Urinary bladder (tissue), 4 donors: ENCODE results near the gene BCCIP. TPM values are rescaled to one million over a fixed set of nuclear protein-coding genes. Genes with fewer than 3 reads are reported as not detected.

ENCODE experiments used
- DNase-seq: peaks from one replicate; pipeline ENCODE4 v3.0.0-alpha.2; 2015; ENCODE audit errors: extremely low spot score
- H3K27ac ChIP-seq: one replicate; pipeline ENCODE4 v1.5.1; 2013; ENCODE audit warnings: low read depth, mild to moderate bottlenecking, moderate library complexity
- H3K36me3 ChIP-seq: one replicate; pipeline ENCODE4 v1.6.1; 2013; ENCODE audit warnings: mild to moderate bottlenecking, moderate library complexity; ENCODE audit not compliant: insufficient read depth
- H3K4me1 ChIP-seq: one replicate; pipeline ENCODE4 v1.6.1; 2013; ENCODE audit warnings: mild to moderate bottlenecking, moderate library complexity; ENCODE audit not compliant: insufficient read depth
- H3K4me3 ChIP-seq: one replicate; pipeline ENCODE4 v1.5.1; 2013; ENCODE audit warnings: low read depth, low read length
- WGBS: extraction: QIAGEN DNeasy Blood & Tissue Kit; methylation state at CpG from one replicate; pipeline ENCODE4 v1.1.7; 2013; 5-methylcytosine and 5-hydroxymethylcytosine counted together
- polyA plus RNA-seq: library from polyadenylated mRNA; stranded (reverse); fragments of 200-250 nt; gene quantifications from one replicate; pipeline ENCODE4 v1.2.3, GENCODE V29; 2013
- total RNA-seq: library from RNA; depleted of rRNA; stranded (reverse); fragments of >200 nt; gene quantifications from one replicate; pipeline ENCODE4 v1.2.3, GENCODE V29; 2014
- donor health status: healthy with polysubstance abuse.
- donor health status: healthy.

The BCCIP gene
- total and polyA plus RNA-seq, 2 donors = 38.8 to 48.0 TPM

DNA sequence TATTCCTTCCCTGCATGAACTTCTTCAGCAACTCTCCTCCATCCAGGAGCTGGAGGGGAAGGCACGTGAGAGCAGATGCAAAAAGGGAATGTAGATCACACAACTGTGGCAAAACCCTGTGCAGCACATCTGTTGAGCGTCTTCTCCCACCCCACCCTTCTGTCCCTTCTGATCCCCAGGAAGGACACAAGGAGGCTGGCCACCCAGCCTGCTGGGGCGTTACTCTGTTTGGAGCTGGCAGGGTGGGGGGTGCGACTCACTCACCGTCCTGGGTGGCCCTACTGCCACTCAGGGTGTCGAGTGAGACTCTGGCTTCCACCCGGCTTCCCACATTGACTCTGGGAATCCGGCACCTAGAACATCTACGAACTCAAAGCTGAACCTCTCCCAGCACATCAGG lies 37.6 kb upstream of the BCCIP start:
- Histone ChIP-seq H3K36me3 (no peaks in the 10 kb centered on the region), H3K4me1 (no peaks in the 10 kb centered on the region), H3K4me3 (no peak overlapping the region), H3K27ac (no peak overlapping the region)
- 59% methylated on average over 9 of the region's 9 CpGs for WGBS
- no peak for DNase-seq

DNA sequence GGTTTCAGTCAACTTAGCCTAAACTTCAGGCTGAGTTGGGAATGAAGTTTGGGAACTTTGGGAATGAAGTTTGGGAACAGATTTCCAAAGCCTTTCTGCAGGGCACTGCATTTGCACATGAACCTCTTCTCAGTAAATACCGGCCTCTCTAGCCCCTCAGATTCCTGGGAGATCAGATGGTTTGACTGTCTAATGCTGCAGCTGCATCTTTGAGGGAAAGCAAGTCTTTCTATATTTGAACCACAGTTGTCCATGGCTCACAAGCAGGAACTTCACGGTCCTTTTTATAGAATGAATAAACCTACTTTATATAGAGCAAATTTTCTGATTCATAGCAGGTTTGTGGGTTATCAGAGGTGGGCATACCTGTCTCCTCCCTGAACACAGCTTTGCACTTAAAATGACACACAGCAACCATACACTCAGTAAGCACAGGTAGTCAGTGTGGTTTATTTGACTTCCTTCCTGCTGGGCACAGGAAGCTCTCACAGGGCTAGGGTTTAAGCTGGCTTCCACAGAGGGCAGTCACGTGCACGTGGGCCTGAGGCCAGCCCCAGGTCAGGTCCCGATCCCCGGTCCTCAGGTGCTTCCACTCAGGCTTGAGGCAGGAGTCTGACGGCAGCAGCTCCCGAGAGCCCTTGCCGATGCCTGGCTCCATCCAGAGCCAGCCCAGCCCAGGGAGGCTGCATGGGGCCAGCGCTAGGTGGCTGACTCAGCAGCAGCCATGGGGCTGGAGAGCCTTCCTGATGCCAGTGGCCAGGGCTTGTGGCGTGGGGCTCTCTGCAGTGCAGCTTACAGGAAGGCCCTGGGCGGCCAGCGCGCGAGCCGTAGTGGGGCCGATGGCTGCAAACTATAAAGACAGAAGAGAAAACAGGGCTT lies 35.0 kb upstream of the BCCIP start:
- Histone ChIP-seq H3K4me3 (no peak overlapping the region), H3K4me1 (no peaks in the 10 kb centered on the region), H3K27ac (no peak overlapping the region), H3K36me3 (peaks cover 2% of the 10 kb centered on the region)
- WGBS = 83% methylated on average over 17 of the region's 17 CpGs
- no peak for DNase-seq

DNA sequence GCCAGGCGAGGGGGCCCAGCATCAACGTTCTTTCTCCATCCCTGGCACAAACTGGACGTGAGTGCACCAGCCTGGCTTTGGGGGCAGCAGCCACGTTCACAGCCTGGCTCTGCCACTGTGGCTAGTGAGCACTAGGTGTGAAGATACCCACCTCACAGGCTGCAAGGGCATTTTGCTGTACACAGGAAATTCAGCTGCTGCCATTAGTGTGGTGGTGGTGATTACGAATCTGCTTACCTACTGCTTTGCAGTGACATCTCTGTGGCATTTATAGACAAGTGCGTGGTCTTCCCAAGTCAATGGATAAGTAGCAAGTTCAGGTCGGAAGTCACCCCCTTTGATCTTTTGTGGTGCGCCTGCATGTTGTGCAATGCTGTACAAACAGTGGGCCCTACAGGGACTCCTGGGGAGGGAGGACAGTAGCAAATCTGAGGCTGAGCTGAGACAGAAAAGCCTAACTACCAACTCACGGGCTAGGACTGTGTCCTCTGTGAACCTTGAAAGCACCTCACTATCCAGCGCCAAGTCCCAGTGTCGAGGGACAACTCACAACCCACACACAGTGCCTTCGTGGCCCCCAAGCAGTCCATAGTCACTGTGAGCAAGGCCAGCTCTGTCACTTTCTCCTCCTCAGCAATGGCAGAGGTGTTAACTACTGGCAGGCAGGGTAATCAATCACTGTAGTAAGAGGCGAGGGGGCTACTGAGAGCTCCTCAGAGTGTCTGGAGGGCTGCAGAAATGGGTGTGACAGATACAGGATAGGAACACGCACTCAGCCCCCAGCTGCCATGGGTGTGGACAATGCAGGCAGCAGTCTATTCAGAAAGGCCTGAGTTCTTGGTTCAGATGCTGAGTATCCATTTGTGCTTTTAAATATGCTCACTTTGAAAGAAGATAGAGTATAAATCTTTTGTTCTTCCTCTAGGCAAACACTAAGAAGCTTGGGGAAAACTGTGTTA lies 30.7 kb upstream of the BCCIP start:
- Histone ChIP-seq H3K27ac (no peak overlapping the region), H3K4me1 (no peaks in the 10 kb centered on the region), H3K4me3 (no peak overlapping the region), H3K36me3 (peaks cover 2% of the 10 kb centered on the region)
- no peak for DNase-seq
- 84% methylated on average over 14 of the region's 14 CpGs for WGBS

DNA sequence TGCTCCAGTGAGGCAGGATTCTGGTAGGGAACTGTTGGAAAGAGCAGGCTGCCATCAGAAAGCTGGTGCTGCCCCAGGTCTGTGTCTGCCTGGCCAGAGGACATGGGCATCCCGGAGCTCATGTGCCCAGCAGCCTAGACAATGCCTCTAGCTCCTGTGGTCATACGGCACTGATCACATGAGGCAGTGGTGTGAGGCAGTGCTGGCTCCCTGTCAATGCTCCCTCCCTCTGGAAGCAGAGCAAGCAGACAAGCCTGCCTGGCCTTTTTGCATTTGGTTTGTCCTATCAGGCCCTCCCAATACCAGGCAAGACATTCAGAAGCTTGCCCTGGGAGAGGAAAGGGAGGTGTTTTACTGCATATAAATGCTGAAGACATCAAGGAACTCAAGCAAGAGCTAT lies 28.2 kb upstream of the BCCIP start:
- no peak overlapping the region for H3K27ac ChIP-seq
- DNase-seq = no peak
- H3K4me3 ChIP-seq = no peak overlapping the region
- H3K36me3 ChIP-seq = peaks cover 2% of the 10 kb centered on the region
- 81% methylated on average over 2 of the region's 2 CpGs for WGBS
- no peaks in the 10 kb centered on the region for H3K4me1 ChIP-seq

DNA sequence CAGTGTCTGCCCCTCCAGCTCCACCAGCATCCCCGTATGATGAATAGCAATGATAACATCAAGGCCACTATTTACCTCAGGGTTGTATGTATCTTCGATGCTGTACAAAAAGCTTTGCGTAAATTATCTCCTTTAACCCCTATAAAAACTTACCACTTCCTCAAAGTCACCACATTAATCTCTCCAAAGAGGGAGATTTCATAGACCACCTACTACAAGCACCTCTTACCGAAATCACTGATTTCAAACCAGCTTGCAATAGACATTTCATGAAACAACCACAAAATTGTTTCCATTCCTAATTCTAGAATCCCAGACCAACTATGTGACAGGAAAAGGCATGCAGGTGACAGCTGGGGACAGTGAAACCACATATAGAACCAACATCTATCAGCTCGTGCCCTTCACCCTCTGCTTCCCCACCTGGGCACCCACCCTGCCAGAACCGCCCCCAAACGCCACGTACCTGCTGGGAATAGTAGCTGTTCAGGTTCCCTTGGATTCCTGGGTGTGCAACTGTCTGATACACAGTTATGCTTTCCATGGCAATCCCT lies 27.6 kb upstream of the BCCIP start:
- H3K27ac ChIP-seq = no peak overlapping the region
- H3K36me3 ChIP-seq = peaks cover 2% of the 10 kb centered on the region
- no peaks in the 10 kb centered on the region for H3K4me1 ChIP-seq
- 65% methylated on average over 8 of the region's 8 CpGs for WGBS
- no peak overlapping the region for H3K4me3 ChIP-seq
- DNase-seq = no peak

DNA sequence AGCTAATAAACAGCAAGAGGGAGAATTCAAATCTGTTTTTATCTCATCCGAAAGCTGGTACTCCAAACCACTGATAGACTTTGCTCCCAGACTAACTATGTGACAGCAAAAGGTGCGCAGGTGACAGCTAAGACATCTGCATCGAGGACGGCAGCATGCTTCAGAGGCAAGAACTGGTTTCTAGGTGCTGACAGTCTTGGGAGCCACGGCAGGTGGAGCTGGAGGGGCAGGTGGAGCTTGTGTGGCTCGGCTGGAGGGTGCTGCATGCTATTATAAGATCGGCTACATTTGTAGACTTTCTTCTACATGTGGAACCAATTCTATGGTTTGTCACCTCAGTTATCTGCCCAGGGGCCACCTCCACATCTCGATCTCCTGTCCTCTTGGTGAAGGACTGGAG lies 25.9 kb upstream of the BCCIP start:
- Histone ChIP-seq H3K27ac (no peak overlapping the region), H3K4me1 (no peaks in the 10 kb centered on the region), H3K4me3 (no peak overlapping the region), H3K36me3 (no peaks in the 10 kb centered on the region)
- 94% methylated on average over 8 of the region's 8 CpGs for WGBS
- no peak for DNase-seq

DNA sequence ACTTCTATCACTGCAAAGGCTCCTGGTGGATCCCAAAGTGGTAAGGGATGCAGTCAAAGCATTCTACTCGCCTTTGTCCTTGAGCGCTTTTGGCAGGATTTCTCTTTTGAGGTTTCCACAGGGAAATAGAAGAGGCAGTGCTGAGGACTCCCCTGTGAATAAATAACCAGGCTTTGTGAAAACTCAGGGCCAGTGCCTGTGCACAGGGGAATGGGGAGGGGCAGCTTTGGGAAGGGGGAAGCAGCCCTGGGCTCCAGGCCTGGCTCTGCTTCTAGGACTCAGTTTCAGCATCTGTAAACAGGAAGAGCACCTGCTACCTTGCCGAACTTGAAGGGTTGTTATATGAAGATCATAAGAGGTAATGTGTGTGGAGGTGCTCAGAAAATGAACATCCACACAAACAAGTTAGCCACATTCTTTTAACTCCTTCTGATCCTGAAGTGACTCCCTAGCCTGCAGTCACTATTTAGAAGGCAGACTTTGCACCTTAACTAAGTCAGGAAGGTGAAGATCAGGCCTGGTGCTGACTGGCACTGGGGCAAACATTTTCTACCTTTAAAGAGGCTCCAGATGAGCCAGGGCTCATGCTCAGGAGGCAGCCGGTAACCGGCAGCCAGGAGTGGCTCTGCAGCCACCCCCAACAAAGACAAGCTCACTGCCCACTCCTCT lies 25.2 kb upstream of the BCCIP start:
- Histone ChIP-seq H3K36me3 (no peaks in the 10 kb centered on the region), H3K4me3 (no peak overlapping the region), H3K27ac (no peak overlapping the region), H3K4me1 (no peaks in the 10 kb centered on the region)
- DNase-seq = no peak
- WGBS = 56% methylated on average over 5 of the region's 5 CpGs

DNA sequence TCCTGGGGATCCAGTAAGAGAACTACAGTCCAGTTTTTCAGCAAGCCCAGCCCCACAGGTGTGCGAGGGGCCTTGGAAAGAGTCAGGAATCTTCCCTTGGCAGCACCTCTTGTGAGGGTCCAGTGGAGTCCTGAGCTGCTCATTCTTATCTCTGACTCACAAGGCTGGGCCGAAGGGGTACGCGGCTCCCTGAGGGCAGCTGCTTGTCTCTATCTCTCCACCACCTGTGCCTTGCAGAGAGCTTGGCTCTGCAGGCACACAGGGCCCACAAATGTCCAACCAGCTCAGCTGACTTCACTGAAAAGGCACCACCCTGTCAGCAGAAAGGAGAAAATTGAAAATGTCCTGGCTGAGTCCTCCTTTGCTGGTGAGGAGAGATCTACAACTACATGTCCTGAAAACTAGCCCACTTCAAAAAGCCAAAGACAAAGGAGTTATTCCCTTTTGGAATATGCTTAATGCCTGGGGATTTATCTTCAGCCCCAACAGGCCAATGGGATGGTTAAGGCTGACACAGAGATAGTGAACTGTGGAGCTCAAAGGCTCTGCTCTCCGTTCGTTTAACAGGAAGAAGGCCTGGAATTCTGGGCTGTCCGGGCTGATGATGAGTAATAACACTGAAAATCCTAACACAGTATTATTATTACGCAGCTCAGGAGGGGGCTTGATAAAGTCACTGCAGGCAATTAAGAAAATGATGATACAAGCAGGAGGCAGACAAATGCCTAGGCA lies 23.7 kb upstream of the BCCIP start:
- 89% methylated on average over 8 of the region's 8 CpGs for whole genome bisulfite sequencing
- no peak overlapping the region for H3K27ac ChIP-seq
- no peaks in the 10 kb centered on the region for H3K4me1 ChIP-seq
- no peak for DNase-seq
- no peaks in the 10 kb centered on the region for H3K36me3 ChIP-seq
- no peak overlapping the region for H3K4me3 ChIP-seq

DNA sequence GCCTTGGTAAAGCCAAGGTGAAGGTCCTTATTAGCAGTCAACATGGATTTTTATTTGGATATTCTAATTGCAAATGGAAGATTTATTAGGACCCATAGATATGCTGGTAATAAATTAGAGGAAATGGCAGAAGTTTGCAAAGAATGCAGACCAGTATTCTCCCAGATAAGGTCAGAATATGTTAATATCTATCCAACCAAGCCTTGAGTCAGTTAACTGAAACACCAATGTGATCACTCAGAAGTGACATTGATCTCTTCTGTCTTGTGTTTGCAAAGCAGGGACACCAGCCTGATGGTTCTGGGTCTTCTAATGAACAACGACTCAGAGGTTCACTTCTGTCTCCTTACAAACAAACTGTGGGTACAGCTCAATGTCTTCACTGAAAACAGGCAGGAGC lies 21.8 kb upstream of the BCCIP start:
- H3K36me3 ChIP-seq = no peaks in the 10 kb centered on the region

DNA sequence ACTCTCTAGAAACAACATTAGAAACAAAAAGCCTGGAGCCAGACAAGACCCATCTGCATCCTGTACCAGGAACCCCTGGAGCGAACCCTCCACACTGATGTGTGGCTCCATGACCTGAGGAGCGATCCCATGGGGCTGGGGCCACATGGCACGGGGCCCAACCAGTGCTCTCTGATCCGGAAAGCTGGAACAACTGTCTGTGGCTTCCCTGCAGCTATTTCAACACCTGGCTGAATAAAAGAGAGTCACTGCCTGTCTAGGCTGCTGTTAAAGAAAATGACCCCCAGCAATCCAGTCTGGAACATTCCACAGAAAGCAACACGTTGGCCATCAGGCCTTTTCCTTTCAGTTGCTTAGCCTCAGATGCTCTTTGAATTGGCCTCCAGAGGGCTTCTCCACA lies 21.2 kb upstream of the BCCIP start:
- H3K4me1 ChIP-seq = no peaks in the 10 kb centered on the region
- DNase-seq = no peak
- WGBS = 82% methylated on average over 5 of the region's 5 CpGs
- H3K4me3 ChIP-seq = no peak overlapping the region
- no peak overlapping the region for H3K27ac ChIP-seq
- H3K36me3 ChIP-seq = no peaks in the 10 kb centered on the region

More for the DNA sequence above, 21.8 kb upstream of the BCCIP start:
- H3K27ac ChIP-seq = no peak overlapping the region
- no peak overlapping the region for H3K4me3 ChIP-seq
- 89% methylated on average over 1 of the region's 1 CpG for WGBS
- no peaks in the 10 kb centered on the region for H3K4me1 ChIP-seq
- no peak for DNase-seq

DNA sequence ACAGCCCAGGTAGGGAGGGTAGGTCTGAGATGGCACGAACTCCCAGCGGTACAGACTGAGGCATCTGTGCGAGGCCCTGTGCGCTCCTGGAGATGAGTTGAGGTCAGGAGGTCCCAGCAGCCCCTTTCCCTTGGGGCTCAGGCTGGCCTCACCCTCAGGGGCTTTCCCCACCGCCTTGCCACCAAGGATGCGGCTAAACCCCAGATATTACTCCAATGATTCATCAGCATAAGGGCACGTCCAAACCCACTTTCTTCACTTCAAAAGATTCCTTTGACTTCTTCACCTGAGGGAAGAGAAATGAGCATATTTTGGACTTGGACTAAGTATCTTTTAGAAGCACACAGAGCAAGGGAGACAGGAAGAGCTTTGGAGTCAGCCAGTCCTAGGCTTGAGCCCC lies 20.6 kb upstream of the BCCIP start:
- DNase-seq = no peak
- no peak overlapping the region for H3K27ac ChIP-seq
- WGBS = 95% methylated on average over 7 of the region's 7 CpGs
- no peaks in the 10 kb centered on the region for H3K4me1 ChIP-seq
- H3K4me3 ChIP-seq = no peak overlapping the region
- no peaks in the 10 kb centered on the region for H3K36me3 ChIP-seq

DNA sequence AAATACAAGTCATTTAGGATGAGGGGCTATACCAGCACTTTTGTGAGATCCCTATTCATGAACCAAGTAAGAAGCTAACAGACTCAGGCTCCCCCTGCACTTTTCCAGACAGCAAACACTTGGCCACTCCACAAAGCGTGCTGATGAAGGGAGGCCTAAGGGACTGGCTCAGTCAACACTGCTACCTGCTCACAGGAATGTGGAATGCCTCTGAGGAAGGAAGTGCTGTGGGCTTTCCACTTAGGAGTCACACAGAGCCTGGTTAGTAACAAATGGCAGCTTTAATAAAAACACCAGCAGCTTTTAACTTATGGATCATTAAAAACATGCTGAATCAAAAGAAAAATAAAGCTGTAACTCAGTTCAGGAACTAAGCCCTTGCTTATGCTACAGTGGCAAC lies 15.3 kb upstream of the BCCIP start:
- H3K36me3 ChIP-seq = no peaks in the 10 kb centered on the region
- no peak for DNase-seq

DNA sequence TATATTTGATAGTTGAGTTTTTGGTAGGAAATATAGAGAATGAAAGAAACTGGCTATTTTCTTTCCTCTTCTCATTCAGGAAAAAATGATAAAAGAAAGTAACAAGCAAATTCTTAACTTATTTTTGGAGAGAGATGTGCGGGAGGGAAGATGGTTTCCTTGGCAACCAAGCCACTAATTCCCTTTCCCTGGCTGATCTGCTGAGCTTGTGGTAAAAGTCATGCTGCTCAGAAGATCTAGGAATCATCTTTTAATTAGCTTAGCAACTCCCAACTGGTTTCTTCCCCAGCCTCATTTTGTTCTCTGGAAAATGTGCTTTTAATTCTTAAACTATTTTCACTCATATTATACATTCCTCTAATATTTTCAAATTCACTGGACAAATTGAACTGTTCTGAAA lies 12.1 kb upstream of the BCCIP start:
- Histone ChIP-seq H3K4me3 (no peak overlapping the region), H3K36me3 (no peaks in the 10 kb centered on the region), H3K4me1 (no peaks in the 10 kb centered on the region), H3K27ac (no peak overlapping the region)
- WGBS = 79% methylated on average over 1 of the region's 1 CpG
- no peak for DNase-seq

More for the DNA sequence above, 15.3 kb upstream of the BCCIP start:
- no peaks in the 10 kb centered on the region for H3K4me1 ChIP-seq
- no peak overlapping the region for H3K4me3 ChIP-seq
- WGBS = 78% methylated on average over 1 of the region's 1 CpG
- H3K27ac ChIP-seq = no peak overlapping the region
